ENCODE results near the gene KLF3.

GRCh38 chr4:38723726-38724474 lies 59.9 kb downstream of the KLF3 start:
- TF ChIP-seq CTCF (IDR thresholded peaks at IDR 0.05): no peak
- no peak for TF ChIP-seq POLR2A (IDR thresholded peaks at IDR 0.05)

Data from right lobe of liver (tissue), 4 donors.